ENCODE data around the gene EFCAB6. TPM values are rescaled to one million over a fixed set of nuclear protein-coding genes. Genes with fewer than 3 reads are reported as not detected.

Gene EFCAB6
- total and polyA plus RNA-seq, 2 of the 4 experiments (the other 2 are of a cell fraction): 0.44 to 1.1 TPM

DNA sequence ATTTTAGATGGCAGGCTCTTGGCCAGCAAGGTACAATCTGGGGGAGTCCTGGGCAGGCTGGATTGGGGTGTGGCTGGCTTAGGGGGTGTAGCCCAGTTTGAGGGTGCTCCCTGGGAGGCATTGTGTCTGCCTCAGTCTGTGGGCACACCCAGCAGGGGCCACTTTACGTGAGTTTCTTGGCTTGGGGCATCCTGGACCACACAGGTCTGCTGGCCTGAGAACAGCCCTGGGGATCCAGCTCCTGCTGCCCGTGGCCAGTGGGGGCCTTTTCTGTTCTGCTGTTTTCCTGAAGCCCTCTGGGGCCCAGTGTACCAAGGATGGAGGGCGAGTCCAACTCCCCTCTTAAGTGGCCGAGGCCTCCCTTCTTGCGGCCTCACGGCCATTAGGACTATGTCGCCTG is 328.4 kb downstream of the EFCAB6 start:
- no peak overlapping the region for H2BK15ac ChIP-seq (ENCODE audit: low read depth, low read length)
- no peak overlapping the region for H4K8ac ChIP-seq (ENCODE audit: low read depth in 2 of 2, low read length in 2 of 2)
- dilution Hi-C loops (cut with HindIII; ENCODE audit: low sequenced_read_pairs, unreplicated experiment): no loop called here
- H3K23ac ChIP-seq (ENCODE audit: low read depth, low read length): no peak overlapping the region
- H3K18ac ChIP-seq (ENCODE audit: low read depth, low read length): no peak overlapping the region
- WGBS, 2 experiments (ENCODE audit: extremely low coverage in 2 of 2, insufficient read length in 1 of 2): 63% methylated on average over 7 of the region's 7 CpGs; no CpG with 5 or more reads in 1 of the 2 experiments
- H2BK20ac ChIP-seq (ENCODE audit: low read depth, low read length): no peak overlapping the region
- H3K4me1 ChIP-seq (ENCODE audit: control insufficient read depth, insufficient read depth, low read length): no peaks in the 10 kb centered on the region
- ChIA-PET POLR2A (ENCODE audit: unreplicated experiment) (no interaction called here), CTCF (interaction anchor here (0.5 to 0.6 kb wide), 2 partner anchors 29 to 90 kb away, joined by 3 read pairs; no protein-coding TSS in a partner anchor)
- H2AK9ac ChIP-seq (replicated peaks; ENCODE audit: low read depth, low read length, poor library complexity): no peak overlapping the region
- no peak overlapping the region for H2BK5ac ChIP-seq (ENCODE audit: low read depth, low read length, poor library complexity, severe bottlenecking)
- TF ChIP-seq CHD1 (IDR thresholded peaks at IDR 0.05; ENCODE audit: low read depth, low read length): no peak
- TF ChIP-seq RFX5 (IDR thresholded peaks at IDR 0.05; ENCODE audit: low read depth, low read length): no peak
- no peak for TF ChIP-seq BHLHE40 (IDR thresholded peaks at IDR 0.05; ENCODE audit: low read depth, low read length)
- TF ChIP-seq MAZ (IDR thresholded peaks at IDR 0.05; ENCODE audit: borderline replicate concordance, low read depth, low read length): no peak
- H3K79me1 ChIP-seq (ENCODE audit: low read depth in 1 of 2, low read length in 2 of 2): no peaks in the 10 kb centered on the region
- no peaks in the 10 kb centered on the region for H3K36me3 ChIP-seq (ENCODE audit: control insufficient read depth, insufficient read depth, low read length)
- H2AK5ac ChIP-seq (ENCODE audit: low read depth, low read length): no peak overlapping the region
- intact Hi-C loops (cut with micrococcal nuclease): no loop called here
- in situ Hi-C loops (cut with MboI; ENCODE audit: low sequenced_read_pairs): no loop called here
- no peak overlapping the region for H3K4me2 ChIP-seq (ENCODE audit: low read depth, low read length)
- no peak overlapping the region for H3K56ac ChIP-seq (ENCODE audit: extremely low read depth, insufficient read depth, low read length)
- no peak for ATAC-seq (ENCODE audit: low read depth)
- H4K5ac ChIP-seq (ENCODE audit: low read depth, low read length): no peak overlapping the region
- H2AFZ ChIP-seq (replicated peaks; ENCODE audit: low read length, poor library complexity): no peak overlapping the region
- no peak overlapping the region for H3K27ac ChIP-seq (ENCODE audit: insufficient read depth, low read length)
- H3K4ac ChIP-seq (ENCODE audit: low read depth, low read length): no peak overlapping the region
- no TSS peak for BruUV-seq (replicated peaks)
- H3K27me3 ChIP-seq (ENCODE audit: control insufficient read depth, insufficient read depth, low read length): peaks cover 2% of the 10 kb centered on the region; the same call in 1 of the 2 replicates
- H4K20me1 ChIP-seq (ENCODE audit: insufficient read depth, low read length): no peaks in the 10 kb centered on the region
- H3K4me3 ChIP-seq (ENCODE audit: insufficient read depth, low read depth, low read length): no peak overlapping the region
- H3K14ac ChIP-seq (replicated peaks; ENCODE audit: low read depth, low read length): no peak overlapping the region
- no peaks in the 10 kb centered on the region for H3K9me1 ChIP-seq (ENCODE audit: insufficient read depth, low read length)
- H2BK120ac ChIP-seq (ENCODE audit: low read depth, low read length): no peak overlapping the region
- H3K9ac ChIP-seq (ENCODE audit: low read depth, low read length): no peak overlapping the region
- no peak overlapping the region for H4K91ac ChIP-seq (ENCODE audit: insufficient read depth, low read depth, low read length)
- no peak for DNase-seq
- H3K9me3 ChIP-seq (ENCODE audit: control insufficient read depth, insufficient read depth, low read length): no peaks in the 10 kb centered on the region
